ENCODE data around the gene RBP2.

RBP2 gene

GRCh38 chr3:139434764-139435307 is 41.5 kb downstream of the RBP2 start:
- H3K4me1 ChIP-seq (ENCODE audit: insufficient read depth, low read length, severe bottlenecking), result no peaks in the 10 kb centered on the region
- TF ChIP-seq, protein P1, sequence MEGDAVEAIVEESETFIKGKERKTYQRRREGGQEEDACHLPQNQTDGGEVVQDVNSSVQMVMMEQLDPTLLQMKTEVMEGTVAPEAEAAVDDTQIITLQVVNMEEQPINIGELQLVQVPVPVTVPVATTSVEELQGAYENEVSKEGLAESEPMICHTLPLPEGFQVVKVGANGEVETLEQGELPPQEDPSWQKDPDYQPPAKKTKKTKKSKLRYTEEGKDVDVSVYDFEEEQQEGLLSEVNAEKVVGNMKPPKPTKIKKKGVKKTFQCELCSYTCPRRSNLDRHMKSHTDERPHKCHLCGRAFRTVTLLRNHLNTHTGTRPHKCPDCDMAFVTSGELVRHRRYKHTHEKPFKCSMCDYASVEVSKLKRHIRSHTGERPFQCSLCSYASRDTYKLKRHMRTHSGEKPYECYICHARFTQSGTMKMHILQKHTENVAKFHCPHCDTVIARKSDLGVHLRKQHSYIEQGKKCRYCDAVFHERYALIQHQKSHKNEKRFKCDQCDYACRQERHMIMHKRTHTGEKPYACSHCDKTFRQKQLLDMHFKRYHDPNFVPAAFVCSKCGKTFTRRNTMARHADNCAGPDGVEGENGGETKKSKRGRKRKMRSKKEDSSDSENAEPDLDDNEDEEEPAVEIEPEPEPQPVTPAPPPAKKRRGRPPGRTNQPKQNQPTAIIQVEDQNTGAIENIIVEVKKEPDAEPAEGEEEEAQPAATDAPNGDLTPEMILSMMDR (IDR thresholded peaks at IDR 0.05; ENCODE audit: low read length), result no peak
- no peak for TF ChIP-seq EZH2 (IDR thresholded peaks at IDR 0.05; ENCODE audit: borderline replicate concordance, low read length)
- no peaks in the 10 kb centered on the region for H3K9me3 ChIP-seq (ENCODE audit: low read length)
- no peaks in the 10 kb centered on the region for H3F3A ChIP-seq (ENCODE audit: insufficient read depth, low read length)
- H3K9ac ChIP-seq (ENCODE audit: low read length), result no peak overlapping the region
- H3K27ac ChIP-seq (ENCODE audit: low read depth, low read length, poor library complexity, severe bottlenecking), result no peak overlapping the region
- no peaks in the 10 kb centered on the region for H3K36me3 ChIP-seq (ENCODE audit: insufficient read depth, low read length)
- no peaks in the 10 kb centered on the region for H3K27me3 ChIP-seq (ENCODE audit: insufficient read depth, low read length)
- no peaks in the 10 kb centered on the region for H4K20me1 ChIP-seq (ENCODE audit: insufficient read depth, low read length)
- no peak overlapping the region for H3K4me2 ChIP-seq (ENCODE audit: low read length)
- H2AFZ ChIP-seq (ENCODE audit: low read length), result no peak overlapping the region
- H3K9me2 ChIP-seq (ENCODE audit: low read depth, low read length), result no peaks in the 10 kb centered on the region
- H3K79me2 ChIP-seq (ENCODE audit: insufficient read depth, low read length), result no peaks in the 10 kb centered on the region
- H3K4me3 ChIP-seq (ENCODE audit: low read depth, low read length, poor library complexity, severe bottlenecking), result no peak overlapping the region

DNA sequence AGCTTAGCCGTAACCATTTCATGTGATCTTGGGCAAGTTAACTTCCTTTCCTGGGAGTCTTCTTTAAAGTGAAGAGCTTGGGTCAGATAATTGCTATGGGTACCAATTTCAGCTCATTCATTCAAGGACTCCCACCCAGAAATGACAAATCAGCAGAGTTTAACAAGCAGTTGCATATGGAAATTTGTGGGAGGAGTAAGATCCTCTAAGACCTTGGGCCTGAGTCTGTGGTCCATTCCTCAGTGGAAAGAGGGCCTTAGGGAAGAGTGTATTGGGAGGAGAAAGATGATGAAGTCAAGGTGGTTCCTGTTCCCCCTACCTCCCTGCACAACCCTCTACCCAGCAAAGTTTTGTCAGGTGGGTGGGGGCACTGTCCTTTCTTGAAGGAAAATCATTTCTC is 42.1 kb downstream of the RBP2 start:
- no peak overlapping the region for H2AFZ ChIP-seq (ENCODE audit: low read length)
- H3K27me3 ChIP-seq (ENCODE audit: insufficient read depth, low read length), result no peaks in the 10 kb centered on the region
- TF ChIP-seq EZH2 (IDR thresholded peaks at IDR 0.05; ENCODE audit: borderline replicate concordance, low read length), result no peak
- TF ChIP-seq, protein P1 (IDR thresholded peaks at IDR 0.05; ENCODE audit: low read length), result no peak
- H3K36me3 ChIP-seq (ENCODE audit: insufficient read depth, low read length), result no peaks in the 10 kb centered on the region
- no peaks in the 10 kb centered on the region for H3K4me1 ChIP-seq (ENCODE audit: insufficient read depth, low read length, severe bottlenecking)
- no peak overlapping the region for H3K27ac ChIP-seq (ENCODE audit: low read depth, low read length, poor library complexity, severe bottlenecking)
- no peaks in the 10 kb centered on the region for H3K9me3 ChIP-seq (ENCODE audit: low read length)
- no peaks in the 10 kb centered on the region for H3K79me2 ChIP-seq (ENCODE audit: insufficient read depth, low read length)
- no peaks in the 10 kb centered on the region for H4K20me1 ChIP-seq (ENCODE audit: insufficient read depth, low read length)
- no peaks in the 10 kb centered on the region for H3F3A ChIP-seq (ENCODE audit: insufficient read depth, low read length)
- H3K4me2 ChIP-seq (ENCODE audit: low read length), result no peak overlapping the region
- no peak overlapping the region for H3K4me3 ChIP-seq (ENCODE audit: low read depth, low read length, poor library complexity, severe bottlenecking)
- H3K9ac ChIP-seq (ENCODE audit: low read length), result no peak overlapping the region
- no peaks in the 10 kb centered on the region for H3K9me2 ChIP-seq (ENCODE audit: low read depth, low read length)

GRCh38 chr3:139433089-139433488 is 43.2 kb downstream of the RBP2 start:
- Histone ChIP-seq H3K79me2 (ENCODE audit: insufficient read depth, low read length) (no peaks in the 10 kb centered on the region), H3K4me3 (ENCODE audit: low read depth, low read length, poor library complexity, severe bottlenecking) (no peak overlapping the region), H3K9me2 (ENCODE audit: low read depth, low read length) (no peaks in the 10 kb centered on the region), H3K4me1 (ENCODE audit: insufficient read depth, low read length, severe bottlenecking) (no peaks in the 10 kb centered on the region), H3K9me3 (ENCODE audit: low read length) (no peaks in the 10 kb centered on the region), H3K27me3 (ENCODE audit: insufficient read depth, low read length) (no peaks in the 10 kb centered on the region), H2AFZ (ENCODE audit: low read length) (no peak overlapping the region), H3K9ac (ENCODE audit: low read length) (no peak overlapping the region), H4K20me1 (ENCODE audit: insufficient read depth, low read length) (no peaks in the 10 kb centered on the region), H3K4me2 (ENCODE audit: low read length) (no peak overlapping the region), H3K36me3 (ENCODE audit: insufficient read depth, low read length) (no peaks in the 10 kb centered on the region), H3F3A (ENCODE audit: insufficient read depth, low read length) (no peaks in the 10 kb centered on the region), H3K27ac (ENCODE audit: low read depth, low read length, poor library complexity, severe bottlenecking) (no peak overlapping the region)
- no peak for TF ChIP-seq EZH2 (IDR thresholded peaks at IDR 0.05; ENCODE audit: borderline replicate concordance, low read length)
- TF ChIP-seq, protein P1 (IDR thresholded peaks at IDR 0.05; ENCODE audit: low read length), result no peak
